RPMI8226 (cell line): ENCODE measurements around the gene DCDC1.
"Not testable (repeated sequence)": the region's sequence is repeated elsewhere in the genome, so short reads cannot be mapped to it uniquely, and the experiment has no call there.

Source experiments
- DNase-seq: peaks from one replicate; pipeline ENCODE4 v3.0.0-alpha.2; 2015

Gene DCDC1

DNA sequence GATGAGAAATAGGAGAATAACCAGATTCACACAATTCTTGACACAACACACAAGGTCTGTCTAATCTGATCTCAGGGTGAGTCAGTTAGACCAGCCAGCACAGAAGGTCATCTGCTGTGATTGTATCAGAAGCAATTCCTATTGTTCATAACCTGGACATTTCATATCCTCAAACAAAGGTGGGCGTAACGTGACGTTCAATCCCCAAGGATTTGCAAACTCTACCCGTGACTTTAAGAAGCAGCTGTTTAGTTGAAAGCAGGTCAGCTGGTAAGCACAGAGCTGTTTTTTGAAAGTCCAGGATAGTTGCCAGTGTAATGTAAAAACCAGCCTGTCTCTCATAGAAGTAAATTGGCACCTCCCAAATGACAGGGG, 385.1 kb downstream of the DCDC1 start:
- no peak for DNase-seq

DNA sequence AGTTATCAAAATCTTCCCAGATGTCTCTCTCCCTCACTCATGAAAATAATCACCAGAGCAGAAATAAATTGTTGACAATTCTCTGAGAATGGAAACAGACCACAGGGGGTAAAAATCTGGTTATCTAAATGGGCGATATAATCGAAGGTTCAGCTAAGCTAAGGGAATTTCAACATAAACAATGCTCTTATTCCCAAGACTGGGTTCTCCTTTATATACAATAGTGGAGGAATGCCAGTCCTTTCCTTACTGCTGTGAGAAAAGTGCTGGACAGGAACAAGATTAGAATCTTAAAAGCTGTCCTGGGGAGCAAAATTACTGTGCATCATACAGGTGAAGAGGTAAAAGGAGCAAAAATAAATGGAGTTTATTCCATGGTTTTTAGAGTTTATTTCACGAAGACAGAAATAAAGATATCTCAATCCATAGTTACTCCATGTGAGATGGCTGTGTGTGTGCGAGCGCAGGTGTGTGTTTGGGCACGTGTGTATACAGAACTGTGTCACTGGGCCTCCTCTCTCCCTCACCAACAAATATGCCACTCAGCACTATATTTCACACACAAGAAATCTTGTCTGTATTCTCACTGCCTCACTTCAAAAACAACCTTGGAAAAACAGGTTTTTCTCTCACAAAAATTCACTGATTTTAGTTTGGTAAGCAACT, 385.6 kb downstream of the DCDC1 start:
- no peak for DNase-seq

DNA sequence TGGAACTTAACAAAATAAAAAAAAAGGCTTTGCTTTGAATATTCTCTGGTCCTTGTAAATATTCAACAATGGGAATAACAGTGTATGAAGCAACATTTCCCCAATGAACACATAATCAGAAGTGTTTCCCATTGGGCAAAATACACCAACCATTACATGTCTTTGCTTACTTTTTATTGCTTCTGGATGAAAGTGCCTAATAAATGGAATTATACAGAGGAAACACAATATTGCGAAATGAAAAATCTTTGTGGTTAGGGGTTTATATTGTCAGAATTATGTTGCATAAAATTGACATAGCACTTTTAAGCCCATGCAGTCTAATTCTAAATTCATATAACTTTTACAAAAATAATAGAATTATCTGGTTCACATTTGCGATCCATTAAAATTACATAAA, 386.4 kb downstream of the DCDC1 start:
- no peak for DNase-seq

DNA sequence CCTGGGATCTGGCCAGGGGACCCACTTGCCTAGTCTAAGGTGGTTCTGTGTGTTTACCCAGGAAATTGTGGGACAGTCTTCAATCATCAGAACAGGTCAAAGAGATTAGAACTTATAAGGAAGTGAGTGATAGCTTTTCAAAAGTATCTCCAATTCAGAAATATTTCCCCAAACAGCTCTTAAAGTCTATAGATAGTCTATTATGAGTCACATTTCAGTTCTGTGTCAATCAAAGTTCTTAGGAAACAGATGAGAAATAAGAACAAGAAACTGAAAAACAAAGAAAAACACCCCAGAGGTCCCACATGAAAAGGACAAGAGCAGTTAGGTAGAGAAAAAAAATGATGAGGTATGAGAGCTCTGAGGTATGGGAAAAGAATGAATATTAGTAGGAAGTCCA, 402.0 kb downstream of the DCDC1 start:
- no peak for DNase-seq

DNA sequence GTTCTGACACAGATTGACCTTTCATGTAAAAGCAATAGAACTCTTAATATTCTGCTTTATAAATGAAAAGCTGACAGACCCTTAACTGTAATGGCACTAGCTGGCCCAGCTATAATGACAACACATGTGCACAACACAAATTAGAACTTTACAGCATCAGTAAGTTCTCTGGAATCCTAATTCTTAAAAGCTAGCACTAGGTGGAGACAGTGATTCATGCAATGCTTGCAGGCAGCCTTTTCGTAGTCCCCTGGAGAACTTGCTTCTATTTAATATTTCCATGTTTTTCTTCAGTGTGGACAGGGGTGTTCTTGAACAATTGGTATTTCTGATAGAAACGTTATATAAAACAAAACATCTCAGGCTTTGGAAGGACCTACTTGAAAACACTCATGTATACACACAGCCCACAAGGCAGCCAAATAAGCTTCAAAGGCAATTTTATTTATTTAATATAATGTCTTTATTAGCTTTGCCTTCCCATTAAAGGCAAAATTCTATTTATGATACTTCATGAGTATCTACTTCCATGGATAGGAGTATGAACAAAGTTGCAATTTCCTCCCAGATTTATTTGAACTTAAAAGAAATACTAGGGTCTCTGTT, 409.0 kb downstream of the DCDC1 start:
- DNase-seq = peak; percentile 8

DNA sequence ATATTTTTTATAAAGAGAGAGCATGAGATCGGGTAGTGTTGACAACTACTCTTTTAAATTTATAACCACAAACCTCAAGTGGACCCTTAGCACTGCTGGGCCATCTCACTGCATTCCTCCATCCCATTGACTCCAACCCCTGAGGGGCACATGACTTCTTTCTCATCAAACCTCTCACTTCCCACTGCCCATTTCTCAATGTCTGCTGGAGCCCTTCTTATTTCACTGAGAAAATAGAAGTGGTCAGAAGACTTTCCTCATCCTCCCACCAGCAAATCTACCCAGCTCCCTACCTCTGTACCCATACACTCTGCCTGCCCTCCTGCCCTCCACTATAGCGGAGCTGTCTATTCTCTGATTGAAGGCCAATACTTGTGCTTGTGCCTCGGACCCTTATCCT, 412.8 kb downstream of the DCDC1 start:
- DNase-seq = no peak

DNA sequence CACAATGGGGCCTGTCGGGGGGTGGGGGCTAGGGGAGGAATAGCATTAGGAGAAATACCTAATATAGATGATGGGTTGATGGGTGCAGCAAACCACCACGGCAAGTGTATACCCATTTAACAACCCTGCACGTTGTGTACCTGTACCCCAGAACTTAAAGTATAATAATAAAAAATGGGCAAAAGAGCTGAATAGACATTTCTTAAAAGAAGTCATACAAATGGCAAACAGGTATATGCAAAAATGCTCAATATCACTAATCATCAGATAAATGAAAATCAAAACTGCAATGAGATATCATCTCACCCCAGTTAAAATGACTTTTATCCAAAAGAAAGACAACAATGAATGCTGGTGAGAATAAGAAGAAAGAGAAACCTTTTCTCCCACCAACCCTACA, 419.7 kb downstream of the DCDC1 start:
- DNase-seq = no peak

DNA sequence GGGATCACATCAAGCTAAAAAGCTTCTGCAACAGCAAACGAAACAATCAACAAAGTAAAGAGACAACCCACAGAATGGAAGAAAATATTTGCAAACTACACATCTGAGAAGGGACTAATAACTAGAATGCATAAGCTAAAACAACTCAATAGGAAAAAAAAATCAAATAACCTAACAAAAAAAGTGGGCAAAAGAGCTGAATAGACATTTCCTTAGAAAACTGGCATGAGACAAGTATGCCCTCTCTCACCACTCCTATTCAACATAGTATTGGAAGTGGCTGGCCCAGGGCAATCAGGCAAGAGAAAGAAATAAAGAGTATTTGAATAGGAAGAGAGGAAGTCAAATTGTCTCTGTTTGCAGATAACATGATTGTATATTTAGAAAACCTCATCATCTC, 421.8 kb downstream of the DCDC1 start:
- DNase-seq = not testable (repeated sequence)

DNA sequence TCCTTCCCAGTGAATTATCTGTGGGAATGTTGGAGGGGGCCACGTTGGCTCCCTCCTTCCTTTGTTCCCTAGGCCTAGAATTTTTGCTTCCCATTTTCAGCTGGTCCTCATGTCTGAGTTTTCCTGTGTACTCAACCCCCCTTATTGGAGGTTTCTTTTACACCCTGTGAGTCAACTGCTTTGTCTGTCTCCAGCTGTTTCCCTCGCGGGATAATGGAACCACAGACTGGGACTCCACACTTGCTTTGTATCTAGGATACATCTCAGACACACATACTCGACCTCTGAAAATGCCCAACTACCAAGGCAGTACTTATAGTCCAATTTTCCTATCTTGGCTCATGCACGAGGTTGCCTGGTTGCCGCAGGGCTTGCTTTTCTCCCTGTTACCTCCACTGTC, 430.7 kb downstream of the DCDC1 start:
- DNase-seq = no peak

DNA sequence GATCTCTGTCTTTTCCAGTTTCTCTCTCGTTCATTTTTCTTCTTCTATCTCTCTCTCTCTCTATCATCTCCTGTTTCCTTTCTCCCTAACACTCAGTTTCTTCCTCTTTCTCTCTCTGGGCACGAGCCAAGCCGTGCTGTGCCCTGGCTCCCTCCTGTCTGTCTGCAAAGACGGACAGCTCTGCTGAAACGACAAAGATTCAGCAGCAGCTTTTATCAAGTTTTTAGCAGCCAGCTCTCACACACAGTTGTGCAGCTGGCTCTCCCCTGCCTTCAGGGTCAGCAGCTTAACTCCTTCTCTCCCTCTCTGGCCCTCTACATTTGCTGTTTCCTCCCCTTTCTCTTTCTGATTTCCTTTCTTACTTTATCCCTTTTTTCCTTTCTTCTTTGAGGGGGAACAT, 431.4 kb downstream of the DCDC1 start:
- no peak for DNase-seq

DNA sequence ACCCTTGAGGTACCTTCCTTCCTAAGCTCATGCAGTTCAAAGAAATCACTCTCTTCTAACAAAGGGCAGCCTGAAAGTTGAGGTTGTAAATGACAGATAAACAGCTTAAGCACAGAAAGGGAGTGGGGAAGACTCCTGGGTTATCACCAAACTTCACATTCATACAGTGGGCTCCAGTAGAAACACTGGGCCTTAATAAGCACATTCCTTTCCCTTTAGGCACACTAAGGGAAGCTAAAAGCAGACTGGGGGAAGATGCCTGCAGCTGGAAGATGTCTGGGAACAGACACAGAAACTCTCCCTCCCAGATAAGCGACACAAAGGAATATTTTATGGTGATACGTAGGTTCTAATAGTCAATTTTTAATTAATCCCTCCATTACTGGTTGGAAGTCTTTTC, 433.0 kb downstream of the DCDC1 start:
- DNase-seq = no peak

DNA sequence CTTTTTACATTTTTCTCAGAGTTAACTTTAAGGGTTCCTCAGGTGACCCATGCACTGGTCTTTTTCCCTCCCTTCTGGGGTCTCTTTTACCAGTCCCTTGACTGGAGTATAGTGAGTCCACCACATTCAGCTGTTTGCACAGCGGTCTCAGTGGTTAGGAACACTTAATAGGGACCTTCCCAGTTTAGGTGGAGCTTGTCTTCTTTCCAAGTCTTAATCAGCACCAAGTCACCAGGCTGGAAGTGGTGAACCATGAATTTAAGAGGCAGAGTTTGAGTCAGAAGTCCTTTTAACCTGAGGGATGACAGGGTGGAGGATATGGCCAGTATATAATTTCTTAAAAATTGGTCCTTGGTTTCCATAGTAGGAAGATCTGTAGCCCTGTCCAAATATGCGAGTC, 433.7 kb downstream of the DCDC1 start:
- DNase-seq = no peak

DNA sequence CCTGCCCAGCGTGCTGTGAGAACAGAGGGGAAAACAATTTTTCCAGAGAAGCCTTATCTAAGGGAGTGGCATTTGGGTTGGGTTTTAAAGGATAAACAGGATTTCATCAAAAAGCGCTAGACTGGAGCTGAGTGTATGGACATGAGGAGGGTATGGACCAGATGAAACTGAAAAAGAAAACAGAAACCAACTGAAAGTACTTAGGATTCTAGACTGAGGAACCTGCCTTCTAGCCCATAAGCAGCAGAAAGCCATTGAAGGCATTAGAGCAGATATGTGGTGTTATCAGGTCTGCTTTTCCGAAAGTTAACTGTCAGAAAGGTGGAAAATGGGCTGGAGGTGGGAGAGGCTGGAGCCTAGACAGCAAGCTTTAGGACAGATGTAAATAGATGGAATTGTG, 443.4 kb downstream of the DCDC1 start:
- DNase-seq = no peak

DNA sequence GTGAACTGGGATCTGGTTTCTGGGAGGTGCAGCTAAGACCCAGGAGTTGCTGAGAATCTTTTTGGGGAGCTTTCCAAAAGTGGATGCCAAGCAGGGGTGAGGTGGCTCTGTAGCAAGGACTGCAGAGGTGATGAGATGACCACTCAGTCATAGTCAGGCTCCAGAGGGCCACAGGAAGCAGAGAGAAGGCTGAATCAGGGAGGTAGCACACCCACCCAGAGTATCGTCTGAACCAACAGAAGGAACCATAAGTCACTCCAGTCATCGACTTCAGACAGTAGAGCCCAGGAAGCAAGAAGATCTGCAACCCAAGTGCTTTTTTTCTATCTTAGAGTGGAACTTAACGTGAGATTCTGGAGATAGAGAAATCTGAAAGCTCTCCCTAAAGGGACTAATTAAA, 447.7 kb downstream of the DCDC1 start:
- no peak for DNase-seq

DNA sequence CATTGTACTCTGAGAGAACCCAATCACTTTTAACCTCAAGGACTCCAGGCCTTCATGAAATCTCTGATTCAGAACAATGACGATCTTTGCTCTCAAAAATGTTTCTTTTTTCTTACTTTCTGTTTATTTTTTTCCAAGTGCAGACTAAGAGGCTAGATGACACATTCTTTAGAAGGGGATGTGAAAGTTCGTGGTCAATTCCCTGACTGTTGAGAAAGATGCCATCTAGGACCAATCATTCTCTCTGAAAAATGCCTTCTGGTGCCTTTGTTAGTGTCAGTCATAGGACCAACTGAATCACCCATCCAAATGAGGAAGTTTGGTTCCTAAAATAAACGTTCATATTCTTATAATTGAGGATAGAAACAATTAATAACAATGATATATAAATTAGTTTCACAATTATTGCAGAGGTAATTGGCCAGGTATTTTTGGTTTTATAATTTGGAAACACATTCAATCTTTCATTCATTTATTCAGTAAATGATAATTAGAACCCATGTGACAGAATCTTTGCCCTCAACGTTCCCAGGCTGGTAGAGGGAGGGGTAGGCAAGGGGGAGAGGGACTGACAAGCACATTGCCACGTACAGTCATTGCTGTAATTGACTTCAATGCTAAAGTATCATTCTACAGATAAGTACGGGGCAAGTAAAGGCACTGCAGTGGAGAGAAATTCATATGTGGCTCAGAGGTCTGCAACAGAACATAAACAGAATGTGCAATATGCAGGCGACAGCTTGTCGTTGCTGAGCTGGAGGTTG, 450.0 kb downstream of the DCDC1 start:
- DNase-seq = peak; percentile 10

DNA sequence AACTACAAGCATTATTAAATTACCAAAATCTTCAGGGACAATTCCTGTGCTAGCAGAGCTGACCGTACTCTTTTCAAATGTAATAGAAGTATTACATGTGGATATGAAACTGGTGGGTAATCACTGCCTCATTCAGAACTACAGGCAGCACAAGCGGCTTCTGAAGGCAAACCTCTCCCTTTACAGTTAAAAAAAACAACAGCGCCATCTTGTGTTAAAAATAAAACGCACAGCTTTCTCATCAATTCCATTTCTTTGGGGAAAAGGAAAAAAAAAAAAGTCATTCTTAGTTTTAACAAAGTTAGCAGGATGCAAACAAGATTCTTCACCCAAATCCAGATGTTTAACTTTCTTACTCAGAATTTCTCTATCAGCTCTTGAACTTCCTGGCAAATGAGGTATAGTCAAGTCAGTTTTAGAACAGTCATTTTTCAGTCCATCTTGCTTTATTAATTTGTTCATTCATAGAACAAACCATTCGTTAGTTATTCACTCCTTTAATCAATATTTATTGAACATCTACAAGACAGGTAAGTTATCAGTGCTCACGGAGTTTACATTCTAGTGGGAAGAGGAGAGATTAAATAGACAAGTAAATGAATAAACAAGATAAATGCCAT, 451.6 kb downstream of the DCDC1 start:
- DNase-seq = peak; percentile 57

DNA sequence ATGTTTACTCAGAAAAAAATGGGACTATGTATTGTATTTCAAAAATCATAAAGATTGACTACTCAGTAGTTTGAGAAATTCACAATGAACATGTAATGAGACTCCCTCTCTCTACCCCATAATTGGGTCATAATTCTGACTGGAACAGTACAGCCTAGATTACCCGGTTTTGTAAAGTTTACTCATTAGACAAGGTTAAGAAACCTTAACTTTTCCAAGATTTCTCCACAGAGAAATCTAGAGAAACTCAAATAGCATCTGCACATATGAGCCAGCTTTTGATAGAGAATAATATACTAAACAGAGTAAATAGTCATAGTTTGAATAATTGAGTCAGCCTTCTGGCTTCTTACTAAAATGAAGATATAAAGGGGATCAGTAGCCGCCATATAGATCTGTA, 452.3 kb downstream of the DCDC1 start:
- DNase-seq = no peak

DNA sequence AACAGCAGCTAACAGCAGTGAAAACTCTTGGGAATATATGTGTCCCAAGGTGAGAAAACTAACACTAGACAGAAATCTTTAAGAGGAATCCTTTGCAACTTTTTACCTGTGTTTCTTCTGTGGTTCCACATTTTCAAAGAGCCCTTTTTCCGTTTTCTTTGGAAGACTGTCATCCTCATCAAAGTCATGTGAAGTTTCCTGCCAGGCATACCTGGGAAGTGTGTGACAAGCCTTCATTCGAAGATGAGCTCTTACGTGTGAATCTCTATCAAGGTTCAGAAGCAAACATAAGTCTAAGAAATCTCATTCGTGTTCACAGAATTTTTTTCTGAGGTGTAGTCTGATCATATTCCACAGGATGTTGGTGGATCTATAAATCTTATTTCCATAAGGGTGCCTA, 452.8 kb downstream of the DCDC1 start:
- DNase-seq = no peak

DNA sequence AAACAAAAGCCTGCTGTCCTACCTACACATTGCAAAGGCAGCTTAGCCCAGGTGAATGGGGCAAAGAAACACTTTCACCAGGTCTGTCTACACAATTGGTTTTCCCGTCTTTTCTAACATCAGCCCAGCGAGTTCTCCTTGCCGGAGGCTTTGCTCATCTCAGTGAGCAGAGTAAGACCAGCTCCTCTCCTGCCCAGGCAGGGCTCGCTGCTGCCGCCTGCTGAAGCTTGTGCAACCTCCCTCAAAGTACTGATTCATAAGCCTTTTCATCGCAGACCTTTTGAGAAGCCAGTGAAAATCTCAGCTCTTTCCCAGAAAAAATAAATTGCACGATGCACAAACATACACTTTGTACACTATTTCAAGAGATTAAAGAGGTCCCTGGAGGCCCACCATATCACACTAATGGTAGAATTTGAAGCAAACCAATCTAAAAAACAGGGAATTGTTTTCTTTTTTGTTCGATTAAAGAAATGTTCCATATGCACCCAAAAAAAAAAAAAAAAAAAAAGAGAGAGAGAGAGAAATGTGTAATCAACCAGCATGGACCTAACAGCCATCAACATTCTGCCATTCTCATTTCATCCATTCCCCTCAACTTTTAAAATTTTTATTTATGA, 455.3 kb downstream of the DCDC1 start:
- DNase-seq = peak; percentile 16

DNA sequence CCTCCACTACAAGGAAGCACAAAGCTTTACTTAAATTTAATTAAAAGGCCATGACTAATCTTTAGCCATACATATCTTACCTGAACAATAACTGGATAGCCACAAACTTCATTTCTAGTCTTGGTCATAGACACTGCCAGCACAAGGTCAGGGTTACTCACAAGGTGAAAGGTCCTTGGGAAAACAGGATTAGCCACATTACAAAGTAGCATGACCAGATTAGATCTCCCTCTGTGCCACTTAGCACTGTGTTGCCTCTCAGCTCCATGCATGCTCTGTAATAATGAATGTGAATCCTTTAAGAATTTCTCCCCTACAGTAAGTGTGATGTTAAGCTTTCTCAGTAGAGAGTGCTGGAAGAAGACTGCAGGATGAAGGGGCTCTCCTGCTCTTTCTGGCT, 458.3 kb downstream of the DCDC1 start:
- no peak for DNase-seq

DNA sequence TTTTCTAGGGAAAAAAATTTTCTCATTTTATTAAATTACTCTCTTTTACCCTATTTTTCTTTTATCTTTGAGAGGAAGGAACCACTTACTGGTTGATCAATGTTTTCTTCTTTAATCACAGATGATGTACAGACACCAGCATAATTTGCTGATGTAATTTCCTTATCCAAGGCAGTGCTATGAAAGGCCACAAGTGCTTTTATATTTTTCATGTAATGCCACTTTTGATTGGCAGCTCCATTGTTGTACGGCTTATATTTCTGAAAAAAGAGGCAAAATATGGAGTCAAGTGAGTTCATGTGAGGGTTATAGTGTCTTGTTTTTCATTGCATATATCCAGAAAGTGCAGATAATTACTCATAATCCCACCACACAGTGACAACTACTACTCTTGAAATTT, 460.7 kb downstream of the DCDC1 start:
- DNase-seq = no peak

DNA sequence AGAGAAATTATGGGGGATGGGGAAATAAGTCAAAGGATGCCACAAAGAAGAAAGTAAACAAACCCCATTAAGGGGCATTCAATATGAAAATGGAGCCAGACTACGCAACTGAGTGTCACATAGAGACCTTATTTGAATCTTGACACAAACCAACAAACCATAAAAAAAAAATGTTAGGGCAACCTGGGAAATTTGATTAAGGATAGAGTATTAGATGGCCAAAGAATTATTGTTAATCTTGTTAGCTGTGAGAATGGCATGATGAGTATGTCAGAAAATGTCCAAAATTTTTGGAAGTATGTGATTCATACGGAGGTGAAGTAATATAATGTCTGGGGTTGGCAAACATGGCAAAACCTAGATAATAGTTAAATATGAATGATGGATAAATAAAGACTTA, 461.3 kb downstream of the DCDC1 start:
- DNase-seq = no peak

DNA sequence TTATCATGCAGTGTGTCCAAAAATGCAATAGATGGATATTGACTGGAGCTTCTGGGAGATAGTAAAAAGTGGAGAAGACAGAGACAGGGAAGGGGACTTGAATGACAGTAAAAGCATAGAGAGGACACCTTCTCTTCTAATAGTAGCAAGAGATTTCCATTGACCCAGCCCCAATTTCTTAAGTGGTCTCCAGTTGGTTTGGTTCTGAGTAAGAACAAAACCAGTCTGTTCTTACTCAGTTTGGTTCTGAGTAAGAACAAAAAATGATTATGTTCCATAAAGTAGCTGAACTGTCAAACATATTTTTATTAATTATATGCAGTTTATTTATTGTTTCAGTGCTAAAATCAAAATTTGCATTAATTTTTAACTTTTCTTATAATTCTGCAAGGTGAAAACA, 466.6 kb downstream of the DCDC1 start:
- DNase-seq = no peak

DNA sequence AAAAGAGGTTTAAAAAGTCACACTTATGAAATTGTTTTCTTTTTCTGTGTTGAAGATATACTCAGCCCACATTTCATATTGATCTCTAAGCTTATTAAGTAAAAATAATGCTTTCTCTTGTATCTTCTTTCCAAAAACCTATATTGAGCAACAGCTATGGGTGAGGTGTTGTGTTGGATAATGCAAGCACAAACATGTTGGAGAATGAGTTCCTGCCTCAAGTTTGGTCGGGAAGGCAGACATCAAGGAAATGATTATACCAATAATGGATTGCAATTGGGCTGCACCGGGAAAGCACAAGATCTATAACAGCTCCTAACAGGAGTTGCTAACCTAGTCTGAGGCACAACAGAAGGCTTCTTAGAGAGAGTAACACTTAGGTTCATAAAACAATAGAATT, 474.5 kb downstream of the DCDC1 start:
- DNase-seq = no peak
